ENCODE results near the gene ZNF30. TPM values are rescaled to one million over a fixed set of nuclear protein-coding genes. Genes with fewer than 3 reads are reported as not detected.

The ZNF30 gene
- total and polyA plus RNA-seq, 7 experiments from 2014 or later = 2.0 to 13.1 (median 8.2) TPM

- no peaks in the 10 kb centered on the region for H3K27me3 ChIP-seq (ENCODE audit: control insufficient read depth in 2 of 2, insufficient read depth in 2 of 2, low read length in 2 of 2)
- Mint-ChIP-seq H3K36me3 (peaks cover 0 to 8% (median 4%) of the 10 kb centered on the region in 5 donors), H3K27ac (no peak overlapping the region), H3K4me3 (no peak overlapping the region), H3K9me3 (peaks cover 0 to 14% (median 5%) of the 10 kb centered on the region in 11 donors), H3K27me3 (no peaks in the 10 kb centered on the region), H3K4me1 (peaks cover 1 to 20% (median 11%) of the 10 kb centered on the region in 7 donors)
- ChIA-PET POLR2A (interaction anchor here (0.8 to 13.6 kb wide), 6 partner anchors 11 to 33 kb away, joined by 3 to 134 read pairs (median 4); partner anchors contain the start of gene GRAMD1A), CTCF (interaction anchor here (1.2 kb wide), 1 partner anchor 35 kb away, joined by 3 read pairs; no protein-coding TSS in a partner anchor)
- H3K4me1 ChIP-seq (ENCODE audit: control insufficient read depth in 2 of 2, insufficient read depth in 2 of 2, low read length in 2 of 2) = peaks cover 0 to 3% of the 10 kb centered on the region in 2 donors
- H3K9me3 ChIP-seq (ENCODE audit: control insufficient read depth in 2 of 3, low read length in 3 of 3) = peaks cover 0 to 9% (median 0%) of the 10 kb centered on the region in 3 experiments
- no peak overlapping the region for H3K4me3 ChIP-seq (ENCODE audit: low read length)
- DNase-seq = no peak
- no peak for ATAC-seq
- intact Hi-C loops (cut with micrococcal nuclease) = no loop called here
- no peaks in the 10 kb centered on the region for H3K36me3 ChIP-seq (ENCODE audit: control insufficient read depth in 2 of 3, insufficient read depth in 3 of 3, low read length in 3 of 3)
- no peak overlapping the region for H3K27ac ChIP-seq (ENCODE audit: low read depth, low read length)
These were observed 53.3 kb downstream of the ZNF30 start for GRCh38 chr19:34979819-34980640.

- Mint-ChIP-seq H3K9me3 (peaks cover 0 to 3% (median 0%) of the 10 kb centered on the region in 11 donors), H3K27ac (no peak overlapping the region), H3K4me3 (no peak overlapping the region), H3K4me1 (peaks cover 11 to 30% (median 16%) of the 10 kb centered on the region in 7 donors), H3K36me3 (no peaks in the 10 kb centered on the region), H3K27me3 (no peaks in the 10 kb centered on the region)
- no peak overlapping the region for H3K27ac ChIP-seq (ENCODE audit: low read depth, low read length)
- H3K4me1 ChIP-seq (ENCODE audit: control insufficient read depth in 2 of 2, insufficient read depth in 2 of 2, low read length in 2 of 2) = peaks cover 7 to 12% of the 10 kb centered on the region in 2 donors
- CTCF ChIA-PET = no interaction called here
- POLR2A ChIA-PET = interaction anchor here (0.9 kb wide), 2 partner anchors 32 to 44 kb away, joined by 3 to 4 read pairs; no protein-coding TSS in a partner anchor
- ATAC-seq (no peak), DNase-seq (no peak)
- no peak overlapping the region for H3K4me3 ChIP-seq (ENCODE audit: low read length)
- intact Hi-C loops (cut with micrococcal nuclease) = no loop called here
- H3K36me3 ChIP-seq (ENCODE audit: control insufficient read depth in 2 of 3, insufficient read depth in 3 of 3, low read length in 3 of 3) = no peaks in the 10 kb centered on the region
- no peaks in the 10 kb centered on the region for H3K27me3 ChIP-seq (ENCODE audit: control insufficient read depth in 2 of 2, insufficient read depth in 2 of 2, low read length in 2 of 2)
- no peaks in the 10 kb centered on the region for H3K9me3 ChIP-seq (ENCODE audit: control insufficient read depth in 2 of 3, low read length in 3 of 3)
These were observed 55.6 kb downstream of the ZNF30 start for GRCh38 chr19:34982275-34982674.

- intact Hi-C loops (cut with micrococcal nuclease) = no loop called here
- Histone ChIP-seq H3K27me3 (ENCODE audit: control insufficient read depth in 2 of 2, insufficient read depth in 2 of 2, low read length in 2 of 2) (no peaks in the 10 kb centered on the region), H3K4me1 (ENCODE audit: control insufficient read depth in 2 of 2, insufficient read depth in 2 of 2, low read length in 2 of 2) (peaks cover 7 to 12% of the 10 kb centered on the region in 2 donors), H3K36me3 (ENCODE audit: control insufficient read depth in 2 of 3, insufficient read depth in 3 of 3, low read length in 3 of 3) (no peaks in the 10 kb centered on the region), H3K27ac (ENCODE audit: low read depth, low read length) (no peak overlapping the region), H3K9me3 (ENCODE audit: control insufficient read depth in 2 of 3, low read length in 3 of 3) (no peaks in the 10 kb centered on the region), H3K4me3 (ENCODE audit: low read length) (no peak overlapping the region)
- ATAC-seq (no peak), DNase-seq (no peak)
- peak overlapping the region in 1 of 9 donors; percentile 12 for H3K27ac Mint-ChIP-seq
- H3K4me3 Mint-ChIP-seq = no peak overlapping the region
- H3K9me3 Mint-ChIP-seq = peaks cover 0 to 3% (median 0%) of the 10 kb centered on the region in 11 donors
- no peaks in the 10 kb centered on the region for H3K27me3 Mint-ChIP-seq
- H3K36me3 Mint-ChIP-seq = no peaks in the 10 kb centered on the region
- ChIA-PET POLR2A (interaction anchor here (1.0 to 2.2 kb wide), 6 partner anchors 8 to 38 kb away, joined by 4 to 7 read pairs (median 4); no protein-coding TSS in a partner anchor), CTCF (interaction anchor here (1.4 kb wide), 1 partner anchor 30 kb away, joined by 4 read pairs; no protein-coding TSS in a partner anchor)
- H3K4me1 Mint-ChIP-seq = peaks cover 12 to 41% (median 16%) of the 10 kb centered on the region in 7 donors
These were observed 57.1 kb downstream of the ZNF30 start for GRCh38 chr19:34983786-34984185.

GRCh38 chr19:34984287-34984686, 57.6 kb downstream of the ZNF30 start:
- Histone ChIP-seq H3K36me3 (ENCODE audit: control insufficient read depth in 2 of 3, insufficient read depth in 3 of 3, low read length in 3 of 3) (no peaks in the 10 kb centered on the region), H3K9me3 (ENCODE audit: control insufficient read depth in 2 of 3, low read length in 3 of 3) (no peaks in the 10 kb centered on the region), H3K4me3 (ENCODE audit: low read length) (no peak overlapping the region), H3K27me3 (ENCODE audit: control insufficient read depth in 2 of 2, insufficient read depth in 2 of 2, low read length in 2 of 2) (no peaks in the 10 kb centered on the region), H3K27ac (ENCODE audit: low read depth, low read length) (no peak overlapping the region), H3K4me1 (ENCODE audit: control insufficient read depth in 2 of 2, insufficient read depth in 2 of 2, low read length in 2 of 2) (peaks cover 7 to 12% of the 10 kb centered on the region in 2 donors)
- H3K27ac Mint-ChIP-seq = no peak overlapping the region
- peaks cover 12 to 41% (median 16%) of the 10 kb centered on the region in 7 donors for H3K4me1 Mint-ChIP-seq
- intact Hi-C loops (cut with micrococcal nuclease) = no loop called here
- ChIA-PET CTCF (interaction anchor here (1.1 to 1.4 kb wide), 3 partner anchors 17 to 30 kb away, joined by 3 to 4 read pairs (median 3); no protein-coding TSS in a partner anchor), POLR2A (interaction anchor here (0.7 to 2.8 kb wide), 7 partner anchors 9 to 46 kb away, joined by 4 to 38 read pairs (median 4); partner anchors contain the start of gene GRAMD1A)
- peaks cover 0 to 2% (median 0%) of the 10 kb centered on the region in 11 donors for H3K9me3 Mint-ChIP-seq
- no peaks in the 10 kb centered on the region for H3K27me3 Mint-ChIP-seq
- no peaks in the 10 kb centered on the region for H3K36me3 Mint-ChIP-seq
- DNase-seq (no peak), ATAC-seq (no peak)
- no peak overlapping the region for H3K4me3 Mint-ChIP-seq

DNA sequence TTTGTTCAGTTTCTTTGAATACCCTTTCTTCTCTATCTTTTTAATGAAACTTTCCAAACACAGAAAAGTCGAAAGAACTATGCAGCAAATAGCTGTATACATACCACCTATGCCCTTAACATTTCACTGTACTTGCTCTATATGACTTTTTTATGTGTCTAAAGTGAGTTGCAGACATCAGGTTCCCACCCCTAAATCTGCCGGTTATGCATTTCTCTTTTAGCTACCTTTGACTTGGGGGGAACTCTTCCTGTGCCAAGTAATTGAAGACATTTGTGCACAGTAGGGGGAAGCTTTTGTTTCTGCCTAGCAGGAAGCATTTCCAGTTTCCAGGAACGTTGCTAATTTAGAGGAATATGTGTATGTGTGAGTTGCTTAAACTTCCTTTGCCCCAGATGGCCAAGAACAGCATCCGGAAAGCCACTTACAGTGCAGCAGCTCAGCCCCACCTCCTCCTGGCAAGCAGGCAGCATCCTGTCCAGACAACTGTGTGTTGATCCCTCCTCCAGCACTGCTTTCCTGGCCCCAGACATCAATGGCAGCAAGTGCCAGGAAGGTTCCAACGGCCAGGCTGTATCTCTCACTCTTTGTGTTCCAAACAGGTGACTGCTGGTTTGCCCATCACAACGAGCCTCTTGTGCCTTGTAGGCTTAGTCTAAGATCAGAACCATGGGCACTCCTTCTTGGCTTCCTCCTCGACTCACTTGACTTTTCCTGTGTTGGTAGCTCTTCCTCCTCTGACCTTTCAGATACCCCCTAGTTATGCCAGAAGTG, 58.7 kb downstream of the ZNF30 start:
- POLR2A ChIA-PET = interaction anchor here (0.6 to 3.2 kb wide), 11 partner anchors 10 to 221 kb away, joined by 3 to 38 read pairs (median 4); partner anchors contain the start of gene GRAMD1A
- Mint-ChIP-seq H3K27me3 (no peaks in the 10 kb centered on the region), H3K9me3 (peaks cover 0 to 2% (median 0%) of the 10 kb centered on the region in 11 donors), H3K4me1 (peaks cover 14 to 48% (median 21%) of the 10 kb centered on the region in 7 donors), H3K4me3 (peak overlapping the region; percentile 13 to 82 (median 70)), H3K36me3 (peaks cover 0 to under 1% (median 0%) of the 10 kb centered on the region in 5 donors), H3K27ac (peak overlapping the region; percentile 45 to 92 (median 89))
- Histone ChIP-seq H3K27ac (ENCODE audit: low read depth, low read length) (peak overlapping the region; percentile 29), H3K4me1 (ENCODE audit: control insufficient read depth in 2 of 2, insufficient read depth in 2 of 2, low read length in 2 of 2) (peaks cover 7 to 12% of the 10 kb centered on the region in 2 donors), H3K4me3 (ENCODE audit: low read length) (no peak overlapping the region), H3K9me3 (ENCODE audit: control insufficient read depth in 2 of 3, low read length in 3 of 3) (no peaks in the 10 kb centered on the region), H3K27me3 (ENCODE audit: control insufficient read depth in 2 of 2, insufficient read depth in 2 of 2, low read length in 2 of 2) (no peaks in the 10 kb centered on the region), H3K36me3 (ENCODE audit: control insufficient read depth in 2 of 3, insufficient read depth in 3 of 3, low read length in 3 of 3) (no peaks in the 10 kb centered on the region)
- ATAC-seq (peak; percentile 44), DNase-seq (peak in 3 of 9 donors; percentile 28 to 38 (median 29))
- intact Hi-C loops (cut with micrococcal nuclease) = loop anchor here in 1 of 2 donors (1.0 kb wide), 2 partner anchors 12 kb away; no protein-coding TSS in a partner anchor
- CTCF ChIA-PET = interaction anchor here (0.7 to 1.9 kb wide), 7 partner anchors 10 to 29 kb away, joined by 3 to 10 read pairs (median 4); no protein-coding TSS in a partner anchor

GRCh38 chr19:34988119-34988518, 61.4 kb downstream of the ZNF30 start:
- H3K27me3 Mint-ChIP-seq = no peaks in the 10 kb centered on the region
- peaks cover 0 to 3% (median 0%) of the 10 kb centered on the region in 5 donors for H3K36me3 Mint-ChIP-seq
- peaks cover 0 to 2% (median 0%) of the 10 kb centered on the region in 11 donors for H3K9me3 Mint-ChIP-seq
- Histone ChIP-seq H3K4me3 (ENCODE audit: low read length) (no peak overlapping the region), H3K27me3 (ENCODE audit: control insufficient read depth in 2 of 2, insufficient read depth in 2 of 2, low read length in 2 of 2) (no peaks in the 10 kb centered on the region), H3K9me3 (ENCODE audit: control insufficient read depth in 2 of 3, low read length in 3 of 3) (no peaks in the 10 kb centered on the region), H3K36me3 (ENCODE audit: control insufficient read depth in 2 of 3, insufficient read depth in 3 of 3, low read length in 3 of 3) (no peaks in the 10 kb centered on the region), H3K27ac (ENCODE audit: low read depth, low read length) (no peak overlapping the region), H3K4me1 (ENCODE audit: control insufficient read depth in 2 of 2, insufficient read depth in 2 of 2, low read length in 2 of 2) (peaks cover 7 to 12% of the 10 kb centered on the region in 2 donors)
- CTCF ChIA-PET = interaction anchor here (0.8 kb wide), 1 partner anchor 9 kb away, joined by 3 read pairs; no protein-coding TSS in a partner anchor
- H3K27ac Mint-ChIP-seq = no peak overlapping the region
- DNase-seq (no peak), ATAC-seq (no peak)
- no peak overlapping the region for H3K4me3 Mint-ChIP-seq
- POLR2A ChIA-PET = interaction anchor here (1.2 to 3.2 kb wide), 3 partner anchors 7 to 26 kb away, joined by 4 to 25 read pairs (median 7); no protein-coding TSS in a partner anchor
- intact Hi-C loops (cut with micrococcal nuclease) = no loop called here
- peaks cover 19 to 69% (median 28%) of the 10 kb centered on the region in 7 donors for H3K4me1 Mint-ChIP-seq

Measured in naive thymus-derived CD4-positive, alpha-beta T cell (primary cell).